Neural cell (in vitro differentiated cells): ENCODE results near the gene GALNT13. TPM values are rescaled to one million over a fixed set of nuclear protein-coding genes. Genes with fewer than 3 reads are reported as not detected.

Experiments
- H2AFZ ChIP-seq: fragments of 200-600, 300-800 bp; sonication (generic), shearing (Covaris generic); 2 replicates; pipeline ENCODE4 v1.6.0; 2014; ENCODE audit warnings: low read depth, mild to moderate bottlenecking, antibody characterized with exemption, low read length, moderate library complexity
- H3F3A ChIP-seq: fragments of 200-600 bp; shearing (Covaris generic); 2 replicates; pipeline ENCODE4 v1.6.1; 2016; ENCODE audit warnings: mild to moderate bottlenecking, moderate library complexity, mixed read lengths, antibody characterized with exemption, low read length; ENCODE audit not compliant: insufficient read depth, poor library complexity, severe bottlenecking
- H3K27ac ChIP-seq: fragments of 200-600, 300-800 bp; sonication (generic), shearing (Covaris generic); 2 replicates; pipeline ENCODE4 v1.5.1; 2014; ENCODE audit warnings: mild to moderate bottlenecking, low read length, moderate library complexity
- H3K27me3 ChIP-seq: fragments of 300-800, 200-600 bp; sonication (generic), shearing (Covaris generic); 2 replicates; pipeline ENCODE4 v1.6.0; 2014; ENCODE audit warnings: mild to moderate bottlenecking, low read depth, low read length, moderate library complexity; ENCODE audit not compliant: insufficient read depth
- H3K36me3 ChIP-seq: fragments of 300-800, 200-600 bp; sonication (generic), shearing (Covaris generic); 2 replicates; pipeline ENCODE4 v1.5.1; 2014; ENCODE audit warnings: mild to moderate bottlenecking, antibody characterized with exemption, low read length, moderate library complexity; ENCODE audit not compliant: insufficient read depth
- H3K4me2 ChIP-seq: fragments of 300-800, 200-600 bp; sonication (generic), shearing (Covaris generic); 2 replicates; pipeline ENCODE4 v1.6.0; 2014; ENCODE audit warnings: mild to moderate bottlenecking, low read length
- H3K4me3 ChIP-seq: fragments of 300-800, 200-600 bp; sonication (generic), shearing (Covaris generic); 2 replicates; pipeline ENCODE4 v1.5.1; 2014; ENCODE audit warnings: mild to moderate bottlenecking, low read length, moderate library complexity
- H3K79me2 ChIP-seq: fragments of 200-600 bp; shearing (Covaris generic); replicated peaks from 2 replicates; pipeline ENCODE4 v1.6.0; 2014; ENCODE audit warnings: mild to moderate bottlenecking, low read length, moderate library complexity; ENCODE audit not compliant: insufficient read depth
- H3K9ac ChIP-seq: fragments of 300-800, 200-600 bp; sonication (generic), shearing (Covaris generic); 2 replicates; pipeline ENCODE4 v1.6.1; 2016; ENCODE audit warnings: mild to moderate bottlenecking, low read length, mixed read lengths
- H3K9me2 ChIP-seq: fragments of 200-600 bp; shearing (Covaris generic); 2 replicates; pipeline ENCODE4 v1.6.1; 2016; ENCODE audit warnings: mild to moderate bottlenecking, low read length, mixed read lengths; ENCODE audit not compliant: insufficient read depth
- H3K9me3 ChIP-seq: fragments of 200-600, 300-800 bp; sonication (generic), shearing (Covaris generic); 2 replicates; pipeline ENCODE4 v1.6.1; 2016; ENCODE audit warnings: mild to moderate bottlenecking, mixed run types, low read length, moderate library complexity, mixed read lengths
- H4K20me1 ChIP-seq: fragments of 200-600 bp; shearing (Covaris generic); 2 replicates; pipeline ENCODE4 v1.6.1; 2016; ENCODE audit warnings: mild to moderate bottlenecking, mixed run types; ENCODE audit not compliant: insufficient read depth
- CTCF ChIP-seq: fragments of 450-650 bp; IDR thresholded peaks from 2 replicates; pipeline ENCODE4 v1.5.1; 2014; ENCODE audit warnings: antibody characterized with exemption, mild to moderate bottlenecking, moderate library complexity; ENCODE audit not compliant: poor library complexity, severe bottlenecking
- EP300 ChIP-seq: fragments of 450-650 bp; conservative IDR thresholded peaks from 2 replicates; pipeline ENCODE4 v1.6.1; 2014; ENCODE audit warnings: antibody characterized with exemption, mild to moderate bottlenecking, moderate library complexity; ENCODE audit not compliant: poor library complexity, severe bottlenecking
- EZH2 ChIP-seq: fragments of 200-600, 300-800 bp; shearing (Covaris generic), sonication (generic); IDR thresholded peaks from 2 replicates; pipeline ENCODE4 v1.6.1; 2014; ENCODE audit warnings: antibody characterized with exemption, low read length, borderline replicate concordance, mild to moderate bottlenecking; ENCODE audit not compliant: insufficient read depth, poor library complexity, severe bottlenecking
- MXI1 ChIP-seq: fragments of 450-650 bp; conservative IDR thresholded peaks from 2 replicates; pipeline ENCODE4 v1.6.1; 2014; ENCODE audit warnings: antibody characterized with exemption, mild to moderate bottlenecking; ENCODE audit not compliant: poor library complexity, severe bottlenecking
- POLR2AphosphoS5 ChIP-seq: IDR thresholded peaks from 2 replicates; pipeline ENCODE4 v1.6.1; 2012
- RAD21 ChIP-seq: fragments of 450-650 bp; conservative IDR thresholded peaks from 2 replicates; pipeline ENCODE4 v1.6.1; 2014; ENCODE audit warnings: antibody characterized with exemption, mild to moderate bottlenecking, moderate library complexity
- REST ChIP-seq: IDR thresholded peaks from 2 replicates; pipeline ENCODE4 v1.6.1; 2012; ENCODE audit warnings: borderline replicate concordance
- SMC3 ChIP-seq: fragments of 450-650 bp; conservative IDR thresholded peaks from 2 replicates; pipeline ENCODE4 v1.6.1; 2014; ENCODE audit warnings: antibody characterized with exemption, mild to moderate bottlenecking, moderate library complexity; ENCODE audit not compliant: poor library complexity
- TAF1 ChIP-seq: IDR thresholded peaks from 2 replicates; pipeline ENCODE4 v1.6.1; 2012; ENCODE audit warnings: low read depth
- polyA plus RNA-seq: library from polyadenylated mRNA; depleted of rRNA; stranded (reverse); fragments of >200 nt; gene quantifications from 2 replicates; pipeline ENCODE4 v1.2.3, GENCODE V29; 2014

The GALNT13 gene
- polyA plus RNA-seq, 1 donor from 2014 or later = 12.4 TPM

- no peaks in the 10 kb centered on the region for H3K79me2 ChIP-seq
Observed at GRCh38 chr2:154132827-154133226, 261.1 kb downstream of the GALNT13 start.

GRCh38 chr2:154133823-154134222, 262.1 kb downstream of the GALNT13 start:
- H3K79me2 ChIP-seq = no peaks in the 10 kb centered on the region
- no peak overlapping the region for H3K4me2 ChIP-seq
- H3K9me3 ChIP-seq = no peaks in the 10 kb centered on the region
- H3K27ac ChIP-seq = no peak overlapping the region
- TF ChIP-seq MXI1 (no peak), EP300 (no peak), TAF1 (no peak), REST (no peak)
- no peak overlapping the region for H3K9ac ChIP-seq
- no peaks in the 10 kb centered on the region for H4K20me1 ChIP-seq
- H3K27me3 ChIP-seq = no peaks in the 10 kb centered on the region
- H2AFZ ChIP-seq = no peak overlapping the region
- H3K36me3 ChIP-seq = no peaks in the 10 kb centered on the region
- H3K4me3 ChIP-seq = no peak overlapping the region
- H3F3A ChIP-seq = no peaks in the 10 kb centered on the region
- no peaks in the 10 kb centered on the region for H3K9me2 ChIP-seq

More at GRCh38 chr2:154132827-154133226, 261.1 kb downstream of the GALNT13 start:
- Histone ChIP-seq H3K9me2 (no peaks in the 10 kb centered on the region), H3K4me3 (no peak overlapping the region), H4K20me1 (no peaks in the 10 kb centered on the region), H3K9ac (no peak overlapping the region), H2AFZ (no peak overlapping the region), H3K36me3 (no peaks in the 10 kb centered on the region), H3K4me2 (no peak overlapping the region), H3K27me3 (no peaks in the 10 kb centered on the region), H3F3A (no peaks in the 10 kb centered on the region), H3K9me3 (no peaks in the 10 kb centered on the region), H3K27ac (no peak overlapping the region)
- no peak for TF ChIP-seq MXI1
- TF ChIP-seq TAF1 = no peak
- TF ChIP-seq EZH2 = no peak
- no peak for TF ChIP-seq SMC3
- TF ChIP-seq REST = no peak
- TF ChIP-seq POLR2AphosphoS5 = no peak
- no peak for TF ChIP-seq RAD21
- no peak for TF ChIP-seq EP300
- TF ChIP-seq CTCF = no peak
